Hepatocyte (in vitro differentiated cells): ENCODE data around the gene SPR. TPM values are rescaled to one million over a fixed set of nuclear protein-coding genes. Genes with fewer than 3 reads are reported as not detected.

Experiments
- DNase-seq: peaks from one replicate; pipeline ENCODE4 v3.0.0-alpha.2; 2016; ENCODE audit warnings: low spot score
- H2AFZ ChIP-seq: fragments of 200-600 bp; sonication (generic); 2 replicates; pipeline ENCODE4 v1.6.0; 2016; ENCODE audit warnings: antibody characterized with exemption, mild to moderate bottlenecking
- H3K27ac ChIP-seq: fragments of 200-600 bp; sonication (generic); 2 replicates; pipeline ENCODE4 v1.5.1; 2016; ENCODE audit warnings: mild to moderate bottlenecking
- H3K27me3 ChIP-seq: fragments of 200-600 bp; sonication (generic); 2 replicates; pipeline ENCODE4 v1.6.1; 2016
- H3K36me3 ChIP-seq: fragments of 200-600 bp; sonication (generic); replicated peaks from 2 replicates; pipeline ENCODE4 v1.5.1; 2016; ENCODE audit warnings: low read depth; ENCODE audit not compliant: insufficient read depth
- H3K4me1 ChIP-seq: fragments of 200-600 bp; sonication (generic); 2 replicates; pipeline ENCODE4 v1.5.1; 2016; ENCODE audit warnings: mild to moderate bottlenecking, moderate library complexity; ENCODE audit not compliant: insufficient read depth
- H3K4me2 ChIP-seq: fragments of 200-600 bp; sonication (generic); 2 replicates; pipeline ENCODE4 v1.6.0; 2016
- H3K4me3 ChIP-seq: fragments of 200-600 bp; sonication (generic); 2 replicates; pipeline ENCODE4 v1.5.1; 2016; ENCODE audit warnings: mild to moderate bottlenecking
- H3K79me2 ChIP-seq: fragments of 200-600 bp; sonication (generic); 2 replicates; pipeline ENCODE4 v1.6.0; 2017; ENCODE audit warnings: mild to moderate bottlenecking
- H3K9me2 ChIP-seq: fragments of 200-600 bp; sonication (generic); replicated peaks from 2 replicates; pipeline ENCODE4 v1.6.0; 2017; ENCODE audit warnings: mild to moderate bottlenecking; ENCODE audit not compliant: insufficient read depth
- H3K9me3 ChIP-seq: fragments of 200-600 bp; sonication (generic); 2 replicates; pipeline ENCODE4 v1.5.1; 2016; ENCODE audit warnings: low read depth, mild to moderate bottlenecking
- H4K20me1 ChIP-seq: fragments of 200-600 bp; sonication (generic); 2 replicates; pipeline ENCODE4 v1.6.0; 2016; ENCODE audit warnings: mild to moderate bottlenecking; ENCODE audit not compliant: insufficient read depth, poor library complexity, severe bottlenecking
- CTCF ChIP-seq: fragments of 200-600 bp; sonication (generic); IDR thresholded peaks from 2 replicates; pipeline ENCODE4 v1.5.1; 2016; ENCODE audit warnings: antibody characterized with exemption, mild to moderate bottlenecking; ENCODE audit not compliant: poor library complexity
- EZH2 ChIP-seq: fragments of 200-600 bp; sonication (generic); IDR thresholded peaks from 2 replicates; pipeline ENCODE4 v1.6.1; 2016; ENCODE audit warnings: antibody characterized with exemption, mild to moderate bottlenecking, borderline replicate concordance
- EZH2phosphoT487 ChIP-seq: fragments of 200-600 bp; sonication (generic); IDR thresholded peaks from one replicate; pipeline ENCODE4 v1.6.1; 2018; ENCODE audit warnings: antibody characterized with exemption, mild to moderate bottlenecking, low read depth, moderate library complexity; ENCODE audit not compliant: unreplicated experiment, severe bottlenecking
- WGBS: methylation state at CpG from one replicate; pipeline ENCODE4 v1.1.6; 2016; ENCODE audit warnings: low lambda C conversion rate; ENCODE audit errors: missing lambda C conversion rate; 5-methylcytosine and 5-hydroxymethylcytosine counted together
- polyA plus RNA-seq: library from polyadenylated mRNA; unstranded; fragments of >200 nt; fragmentation: Nextera tagmentation; extraction: Ambion mirVana; gene quantifications from 2 replicates; pipeline ENCODE4 v1.2.1, GENCODE V29; 2016
- total RNA-seq: library from RNA; depleted of rRNA; stranded (reverse); fragments of >200 nt; gene quantifications from 2 replicates; pipeline ENCODE4 v1.2.3, GENCODE V29; 2014

SPR gene
- total and polyA plus RNA-seq, 2 experiments from 2014 or later: 44.8 to 63.3 TPM

- Histone ChIP-seq H3K27me3 (no peaks in the 10 kb centered on the region), H3K27ac (peak overlapping the region; percentile 77), H3K79me2 (no peaks in the 10 kb centered on the region), H3K4me2 (peak overlapping the region; percentile 94), H3K36me3 (no peaks in the 10 kb centered on the region), H3K4me1 (peaks cover 9% of the 10 kb centered on the region), H2AFZ (peak overlapping the region; percentile 87), H3K4me3 (peak overlapping the region; percentile 57), H3K9me3 (no peaks in the 10 kb centered on the region), H4K20me1 (no peaks in the 10 kb centered on the region), H3K9me2 (no peaks in the 10 kb centered on the region)
- DNase-seq: peak; percentile 94
- 12% methylated on average over 20 of the region's 21 CpGs for WGBS
- TF ChIP-seq CTCF: peak; percentile 94
- no peak for TF ChIP-seq EZH2
- no peak for TF ChIP-seq EZH2phosphoT487
These were observed 681 bp downstream of the SPR start for GRCh38 chr2:72887740-72888437.

- 88% methylated on average over 11 of the region's 11 CpGs for WGBS
- Histone ChIP-seq H3K4me3 (no peak overlapping the region), H3K79me2 (no peaks in the 10 kb centered on the region), H3K36me3 (no peaks in the 10 kb centered on the region), H3K9me2 (no peaks in the 10 kb centered on the region), H2AFZ (no peak overlapping the region), H4K20me1 (no peaks in the 10 kb centered on the region), H3K9me3 (no peaks in the 10 kb centered on the region), H3K27me3 (no peaks in the 10 kb centered on the region), H3K4me2 (peak overlapping the region; percentile 94), H3K4me1 (peaks cover 9% of the 10 kb centered on the region), H3K27ac (no peak overlapping the region)
- no peak for TF ChIP-seq EZH2
- no peak for TF ChIP-seq EZH2phosphoT487
- TF ChIP-seq CTCF: no peak
- no peak for DNase-seq
These were observed 1.4 kb downstream of the SPR start for GRCh38 chr2:72888438-72889202.

GRCh38 chr2:72889991-72890390, 2.8 kb downstream of the SPR start:
- H3K9me3 ChIP-seq: no peaks in the 10 kb centered on the region
- H3K9me2 ChIP-seq: no peaks in the 10 kb centered on the region
- H2AFZ ChIP-seq: no peak overlapping the region
- H3K4me2 ChIP-seq: no peak overlapping the region
- H3K4me3 ChIP-seq: no peak overlapping the region
- no peaks in the 10 kb centered on the region for H4K20me1 ChIP-seq
- H3K36me3 ChIP-seq: no peaks in the 10 kb centered on the region
- peaks cover 1% of the 10 kb centered on the region for H3K27me3 ChIP-seq
- no peaks in the 10 kb centered on the region for H3K79me2 ChIP-seq
- peaks cover 9% of the 10 kb centered on the region for H3K4me1 ChIP-seq
- no peak for TF ChIP-seq EZH2
- no peak for TF ChIP-seq EZH2phosphoT487
- no peak for DNase-seq
- H3K27ac ChIP-seq: no peak overlapping the region
- WGBS: 88% methylated on average over 4 of the region's 4 CpGs
